Liver (tissue), 9 donors: ENCODE results near the gene TMEM38B. TPM values are rescaled to one million over a fixed set of nuclear protein-coding genes. Genes with fewer than 3 reads are reported as not detected.
"Not testable (repeated sequence)": the region's sequence is repeated elsewhere in the genome, so short reads cannot be mapped to it uniquely, and the experiment has no call there.

Source experiments
- DNase-seq: peaks from one replicate; pipeline ENCODE4 v3.0.0-alpha.2; 2017; ENCODE audit warnings: low spot score
- H3K27ac ChIP-seq, 2 donors: one replicate each; pipeline ENCODE4 v1.7.0; 2013; ENCODE audit warnings: inconsistent platforms in 2 of 2, low read length in 2 of 2, control low read depth in 1 of 2, low read depth in 1 of 2, mild to moderate bottlenecking in 1 of 2
- H3K27me3 ChIP-seq, 4 donors: one replicate each; pipeline versions ENCODE4 v1.6.1 to v1.7.0; 2013; ENCODE audit warnings: low read length in 3 of 4, inconsistent platforms in 1 of 4, mild to moderate bottlenecking in 1 of 4, moderate library complexity in 1 of 4; ENCODE audit not compliant: control insufficient read depth in 4 of 4, insufficient read depth in 4 of 4
- H3K36me3 ChIP-seq, 4 donors: one replicate each; pipeline versions ENCODE4 v1.6.1 to v1.7.0; 2013; ENCODE audit warnings: low read length in 3 of 4, mild to moderate bottlenecking in 3 of 4, low read depth in 1 of 4, moderate library complexity in 1 of 4; ENCODE audit not compliant: control insufficient read depth in 4 of 4, insufficient read depth in 3 of 4
- H3K4me1 ChIP-seq, 4 donors: one replicate each; pipeline versions ENCODE4 v1.6.1 to v1.7.0; 2013; ENCODE audit warnings: low read length in 3 of 4, mild to moderate bottlenecking in 3 of 4, moderate library complexity in 1 of 4; ENCODE audit not compliant: control insufficient read depth in 4 of 4, insufficient read depth in 4 of 4
- H3K4me3 ChIP-seq, 3 donors: one replicate each; pipeline versions ENCODE4 v1.6.1 to v1.7.0; 2013; ENCODE audit warnings: low read length in 3 of 3, control low read depth in 1 of 3, low read depth in 1 of 3, mild to moderate bottlenecking in 1 of 3
- H3K9ac ChIP-seq, 2 donors: one replicate each; pipeline ENCODE4 v1.7.0; 2013; ENCODE audit warnings: low read length in 2 of 2, mild to moderate bottlenecking in 2 of 2, moderate library complexity in 2 of 2, control low read depth in 1 of 2, low read depth in 1 of 2
- H3K9me3 ChIP-seq, 4 donors: one replicate each; pipeline versions ENCODE4 v1.6.1 to v1.7.0; 2013; ENCODE audit warnings: low read length in 3 of 4; ENCODE audit not compliant: control insufficient read depth in 4 of 4
- CTCF ChIP-seq: fragments of 150-350 bp; IDR thresholded peaks from 2 replicates; pipeline ENCODE4 v1.5.1; 2017; ENCODE audit warnings: improper control_type of control experiment, low read depth, low read length; ENCODE audit not compliant: missing input control
- EGR1 ChIP-seq, 2 donors: IDR thresholded peaks; 2 replicates each; pipeline ENCODE4 v1.6.1; 2016 to 2018; ENCODE audit warnings: antibody characterized with exemption in 2 of 2, low read depth in 2 of 2
- FOXA2 ChIP-seq: IDR thresholded peaks from 2 replicates; pipeline ENCODE4 v1.6.1; 2016; ENCODE audit warnings: antibody characterized with exemption
- GABPA ChIP-seq, 2 donors: IDR thresholded peaks in 1 of 2; conservative IDR thresholded peaks in 1 of 2; 2 replicates each; pipeline ENCODE4 v1.6.1; 2016; ENCODE audit warnings: antibody characterized with exemption in 2 of 2, mild to moderate bottlenecking in 1 of 2, moderate library complexity in 1 of 2
- JUND ChIP-seq, 2 donors: IDR thresholded peaks; 2 replicates each; pipeline ENCODE4 v1.6.1; 2016; ENCODE audit warnings: antibody characterized with exemption in 2 of 2
- MAX ChIP-seq: IDR thresholded peaks from 2 replicates; pipeline ENCODE4 v1.6.1; 2016; ENCODE audit warnings: antibody characterized with exemption
- REST ChIP-seq: IDR thresholded peaks from 2 replicates; pipeline ENCODE4 v1.6.1; 2016; ENCODE audit warnings: antibody characterized with exemption, mild to moderate bottlenecking
- RXRA ChIP-seq, 2 donors: IDR thresholded peaks; 2 replicates each; pipeline ENCODE4 v1.6.1; 2017 to 2018; ENCODE audit warnings: antibody characterized with exemption in 2 of 2, mild to moderate bottlenecking in 1 of 2
- TAF1 ChIP-seq: conservative IDR thresholded peaks from 2 replicates; pipeline ENCODE4 v1.6.1; 2016; ENCODE audit warnings: antibody characterized with exemption, mild to moderate bottlenecking
- YY1 ChIP-seq: IDR thresholded peaks from 2 replicates; pipeline ENCODE4 v1.6.1; 2016; ENCODE audit warnings: antibody characterized with exemption, mild to moderate bottlenecking
- ZBTB33 ChIP-seq: IDR thresholded peaks from 2 replicates; pipeline ENCODE4 v1.6.1; 2016; ENCODE audit warnings: antibody characterized with exemption
- WGBS: extraction: QIAGEN DNeasy Blood & Tissue Kit; methylation state at CpG from one replicate; pipeline ENCODE4 v1.1.7; 2013; 5-methylcytosine and 5-hydroxymethylcytosine counted together
- polyA plus RNA-seq, 2 donors: library from polyadenylated mRNA; stranded (reverse) in 1 of 2; unstranded in 1 of 2; fragments of 200-250 nt in 1 of 2; fragments of >200 nt in 1 of 2; fragmentation: Nextera tagmentation in 1 of 2; extraction: Ambion mirVana in 1 of 2; gene quantifications; one replicate each; pipeline versions ENCODE4 v1.2.1 to v1.2.3, GENCODE V29; 2013 to 2015
- total RNA-seq, 2 donors: library from RNA; depleted of rRNA; stranded (reverse); fragments of >200 nt; gene quantifications; one replicate each; pipeline ENCODE4 v1.2.3, GENCODE V29; 2014
- donor health status: healthy.
- donor health status: healthy.
- donor health status: healthy.
- donor health status: healthy.
- donor health status: healthy.

TMEM38B gene
- total and polyA plus RNA-seq, 4 donors, result 7.4 to 21.6 (median 9.2) TPM

- peaks cover 0 to 20% (median 3%) of the 10 kb centered on the region in 4 donors for H3K9me3 ChIP-seq
- 96% methylated on average over 2 of the region's 2 CpGs for WGBS
- H3K9ac ChIP-seq, H3K4me3 ChIP-seq, H3K4me1 ChIP-seq, DNase-seq, H3K27ac ChIP-seq, H3K27me3 ChIP-seq, H3K36me3 ChIP-seq: not testable (repeated sequence)
Measured at GRCh38 chr9:105731420-105731819, 37.1 kb downstream of the TMEM38B start.

GRCh38 chr9:105735366-105735765, 41.0 kb downstream of the TMEM38B start:
- DNase-seq, result no peak
- no peak for TF ChIP-seq ZBTB33
- no peak for TF ChIP-seq RXRA (IDR thresholded peaks at IDR 0.05)
- no peak for TF ChIP-seq FOXA2
- TF ChIP-seq CTCF, result no peak
- TF ChIP-seq REST, result no peak
- no peak for TF ChIP-seq YY1
- Histone ChIP-seq H3K36me3 (peaks cover 0 to 4% (median 0%) of the 10 kb centered on the region in 4 donors), H3K9ac (no peak overlapping the region), H3K4me1 (no peaks in the 10 kb centered on the region), H3K4me3 (no peak overlapping the region), H3K27ac (no peak overlapping the region), H3K9me3 (peaks cover 0 to 20% (median 5%) of the 10 kb centered on the region in 4 donors), H3K27me3 (no peaks in the 10 kb centered on the region)

- Histone ChIP-seq H3K27ac (no peak overlapping the region), H3K27me3 (no peaks in the 10 kb centered on the region), H3K4me3 (no peak overlapping the region), H3K9me3 (peaks cover 0 to 20% (median 5%) of the 10 kb centered on the region in 4 donors), H3K9ac (no peak overlapping the region), H3K36me3 (peaks cover 0 to 4% (median 0%) of the 10 kb centered on the region in 4 donors), H3K4me1 (no peaks in the 10 kb centered on the region)
- no peak for TF ChIP-seq RXRA (IDR thresholded peaks at IDR 0.05)
- TF ChIP-seq GABPA (IDR thresholded peaks at IDR 0.05 in 1 of 2, conservative IDR thresholded peaks at IDR 0.05 in 1 of 2), result no peak
- no peak for TF ChIP-seq MAX
- no peak for TF ChIP-seq JUND (IDR thresholded peaks at IDR 0.05)
- no peak for TF ChIP-seq EGR1 (IDR thresholded peaks at IDR 0.05; ENCODE audit: low read depth in 2 of 2)
- no peak for TF ChIP-seq TAF1
- no peak for DNase-seq
- 92% methylated on average over 4 of the region's 4 CpGs for WGBS
Measured at GRCh38 chr9:105737205-105737604, 42.9 kb downstream of the TMEM38B start.
